Measurements from ENCODE around the gene THG1L.

The THG1L gene

GRCh38 chr5:157729858-157730257, 1.4 kb upstream of the THG1L start:
- peak; percentile 22 for DNase-seq

- DNase-seq = no peak
Observed at GRCh38 chr5:157730900-157731271, 334 bp upstream of the THG1L start.

- no peak for DNase-seq
Observed at GRCh38 chr5:157732130-157732514, 902 bp downstream of the THG1L start.

- DNase-seq = no peak
Observed at GRCh38 chr5:157732596-157733262, 1.5 kb downstream of the THG1L start.

- DNase-seq = no peak
Observed at GRCh38 chr5:157734436-157734835, 3.2 kb downstream of the THG1L start.

- DNase-seq = no peak
Observed at GRCh38 chr5:157735991-157736390, 4.8 kb downstream of the THG1L start.

- no peak for DNase-seq
Observed at GRCh38 chr5:157739388-157740228, 8.4 kb downstream of the THG1L start.

GRCh38 chr5:157740229-157740610, 9.0 kb downstream of the THG1L start:
- DNase-seq = peak; percentile 55

GRCh38 chr5:157741131-157741530, 9.9 kb downstream of the THG1L start:
- DNase-seq = no peak

GRCh38 chr5:157743163-157744050, 12.2 kb downstream of the THG1L start, which contains the start of gene LSM11:
Gene LSM11, plus strand, starts transcription at chr5:157743712. Its CDS starts 39 bp downstream, at chr5:157743751.
- DNase-seq = peak; percentile 93

GRCh38 chr5:157744051-157745011, 13.1 kb downstream of the THG1L start:
- peak; percentile 42 for DNase-seq

- no peak for DNase-seq
Observed at GRCh38 chr5:157745041-157745456, 13.8 kb downstream of the THG1L start.

- DNase-seq = no peak
Observed at GRCh38 chr5:157747173-157747740, 16.0 kb downstream of the THG1L start.

GRCh38 chr5:157747766-157748700, 16.8 kb downstream of the THG1L start:
- DNase-seq = peak; percentile 33

- DNase-seq = peak; percentile 26
Observed at GRCh38 chr5:157748760-157749461, 17.7 kb downstream of the THG1L start.

GRCh38 chr5:157749462-157749799, 18.2 kb downstream of the THG1L start:
- DNase-seq = no peak

- DNase-seq = no peak
Observed at GRCh38 chr5:157750320-157750719, 19.1 kb downstream of the THG1L start.

GRCh38 chr5:157756122-157756521, 24.9 kb downstream of the THG1L start:
- no peak for DNase-seq

- DNase-seq = peak; percentile 18
Observed at GRCh38 chr5:157758706-157759105, 27.5 kb downstream of the THG1L start.
